ENCODE measurements around the gene GOLGA6B.
"Not testable (repeated sequence)": the region's sequence is repeated elsewhere in the genome, so short reads cannot be mapped to it uniquely, and the experiment has no call there.

GRCh38 chr15:72615533-72616233 lies 38.8 kb upstream of the GOLGA6B start:
- TF ChIP-seq CTCF, POLR2A, EP300, POLR2AphosphoS5 (IDR thresholded peaks at IDR 0.05): not testable (repeated sequence)

Measured in sigmoid colon (tissue), 4 donors.